ENCODE data around the gene TMEM200A.

- TF ChIP-seq EZH2 (IDR thresholded peaks at IDR 0.05) = no peak
- TF ChIP-seq, protein P1, sequence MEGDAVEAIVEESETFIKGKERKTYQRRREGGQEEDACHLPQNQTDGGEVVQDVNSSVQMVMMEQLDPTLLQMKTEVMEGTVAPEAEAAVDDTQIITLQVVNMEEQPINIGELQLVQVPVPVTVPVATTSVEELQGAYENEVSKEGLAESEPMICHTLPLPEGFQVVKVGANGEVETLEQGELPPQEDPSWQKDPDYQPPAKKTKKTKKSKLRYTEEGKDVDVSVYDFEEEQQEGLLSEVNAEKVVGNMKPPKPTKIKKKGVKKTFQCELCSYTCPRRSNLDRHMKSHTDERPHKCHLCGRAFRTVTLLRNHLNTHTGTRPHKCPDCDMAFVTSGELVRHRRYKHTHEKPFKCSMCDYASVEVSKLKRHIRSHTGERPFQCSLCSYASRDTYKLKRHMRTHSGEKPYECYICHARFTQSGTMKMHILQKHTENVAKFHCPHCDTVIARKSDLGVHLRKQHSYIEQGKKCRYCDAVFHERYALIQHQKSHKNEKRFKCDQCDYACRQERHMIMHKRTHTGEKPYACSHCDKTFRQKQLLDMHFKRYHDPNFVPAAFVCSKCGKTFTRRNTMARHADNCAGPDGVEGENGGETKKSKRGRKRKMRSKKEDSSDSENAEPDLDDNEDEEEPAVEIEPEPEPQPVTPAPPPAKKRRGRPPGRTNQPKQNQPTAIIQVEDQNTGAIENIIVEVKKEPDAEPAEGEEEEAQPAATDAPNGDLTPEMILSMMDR (IDR thresholded peaks at IDR 0.05) = no peak
- no peak for TF ChIP-seq EZH2phosphoT487 (IDR thresholded peaks at IDR 0.05)
Measured at GRCh38 chr6:130432838-130433237, 67.0 kb downstream of the TMEM200A start.
